NCI-H69 (cell line): ENCODE results near the gene HIVEP3.

Experiments
- DNase-seq: peaks from one replicate; lab custom pipeline; 2025; lab: John Stamatoyannopoulos, UW

HIVEP3 gene

GRCh38 chr1:41731516-41732030 lies 187.1 kb downstream of the HIVEP3 start:
- no peak for DNase-seq

GRCh38 chr1:41730806-41731205 lies 187.9 kb downstream of the HIVEP3 start:
- DNase-seq: no peak

GRCh38 chr1:41728403-41729202 lies 190.1 kb downstream of the HIVEP3 start:
- DNase-seq: peak; percentile 34

- no peak for DNase-seq
Measured at GRCh38 chr1:41727749-41728115, 191.0 kb downstream of the HIVEP3 start.

GRCh38 chr1:41726899-41727748 lies 191.6 kb downstream of the HIVEP3 start:
- peak; percentile 60 for DNase-seq

- no peak for DNase-seq
Measured at GRCh38 chr1:41726292-41726691, 192.4 kb downstream of the HIVEP3 start.

DNA sequence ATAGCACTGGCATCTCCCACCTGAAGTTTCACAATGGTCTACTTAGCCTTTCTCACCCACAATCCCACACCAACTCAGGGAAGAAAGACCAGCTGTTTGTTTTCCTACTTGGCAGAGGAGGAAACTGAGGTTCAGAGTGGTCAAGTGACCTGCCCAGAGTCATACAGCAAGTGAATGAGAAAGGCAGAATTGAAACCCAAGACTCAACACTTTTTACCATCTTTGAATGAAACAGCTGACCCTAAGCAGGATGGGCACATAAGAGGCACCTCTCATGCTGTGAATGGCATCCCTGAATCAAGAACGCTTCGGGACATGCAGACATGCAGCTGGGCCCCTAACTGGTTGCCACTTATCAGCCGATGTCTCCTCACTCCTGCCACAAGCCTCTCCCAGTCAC lies 193.8 kb downstream of the HIVEP3 start:
- no peak for DNase-seq

DNA sequence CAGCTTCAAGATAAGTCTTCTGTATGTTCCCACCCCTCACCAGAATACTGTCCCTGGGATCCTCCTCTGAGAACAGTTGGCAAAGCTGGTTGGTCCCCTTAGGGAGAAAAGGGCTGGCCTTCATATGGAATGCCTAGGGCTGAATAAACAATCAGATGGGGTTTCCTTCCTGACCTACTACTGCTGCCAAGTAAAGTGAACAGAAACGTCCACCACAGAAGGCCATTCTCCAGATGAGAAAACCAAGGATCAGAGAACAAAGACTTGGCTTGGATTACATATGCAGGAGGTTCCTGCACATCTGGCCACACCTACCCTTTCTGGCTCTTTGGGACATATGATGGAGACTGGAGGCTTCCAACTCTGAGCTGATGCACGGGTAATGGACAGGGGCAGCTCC lies 194.5 kb downstream of the HIVEP3 start:
- peak; percentile 37 for DNase-seq

GRCh38 chr1:41723786-41724185 lies 194.9 kb downstream of the HIVEP3 start:
- DNase-seq: no peak

- DNase-seq: no peak
Measured at GRCh38 chr1:41722184-41722583, 196.5 kb downstream of the HIVEP3 start.

GRCh38 chr1:41720861-41721410 lies 197.8 kb downstream of the HIVEP3 start:
- DNase-seq: no peak

DNA sequence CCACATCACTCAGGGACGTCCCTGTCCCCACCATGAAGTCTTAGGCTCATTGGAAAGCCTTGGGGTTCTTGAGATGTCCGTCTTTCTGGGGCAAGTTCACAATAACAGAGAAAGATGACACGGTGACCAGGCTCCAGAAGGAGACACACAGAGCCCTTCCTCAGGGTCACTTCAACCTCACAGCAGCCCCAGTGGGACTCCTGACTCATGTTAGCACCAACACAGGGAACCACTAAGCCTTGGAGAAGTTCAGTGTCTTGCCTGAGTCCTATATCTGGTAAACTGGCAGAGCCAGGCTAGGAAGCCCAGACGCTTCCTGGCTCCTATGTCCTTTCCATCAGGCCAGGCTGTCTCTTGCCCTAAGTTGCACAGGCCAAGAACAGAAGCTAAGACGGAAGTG lies 199.1 kb downstream of the HIVEP3 start:
- no peak for DNase-seq

DNA sequence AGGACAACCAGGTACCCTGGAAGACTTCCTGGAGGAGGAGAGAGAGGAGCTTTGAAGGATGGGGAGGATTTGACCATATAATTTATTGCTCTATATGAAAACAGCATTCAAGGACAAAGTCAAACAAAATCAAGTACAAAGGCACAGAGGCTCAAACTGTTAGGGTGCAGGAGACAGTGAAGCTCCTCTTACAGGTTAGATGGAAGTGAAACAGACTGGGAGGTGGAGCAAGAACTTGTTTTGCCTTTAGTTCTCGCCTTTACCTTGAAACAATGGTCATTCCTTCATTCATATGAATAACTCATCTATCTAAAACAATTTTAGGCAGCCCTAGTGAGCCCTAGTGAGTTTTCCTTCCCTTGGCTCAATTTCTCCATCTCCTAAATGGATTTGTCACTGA lies 199.6 kb downstream of the HIVEP3 start:
- no peak for DNase-seq

DNA sequence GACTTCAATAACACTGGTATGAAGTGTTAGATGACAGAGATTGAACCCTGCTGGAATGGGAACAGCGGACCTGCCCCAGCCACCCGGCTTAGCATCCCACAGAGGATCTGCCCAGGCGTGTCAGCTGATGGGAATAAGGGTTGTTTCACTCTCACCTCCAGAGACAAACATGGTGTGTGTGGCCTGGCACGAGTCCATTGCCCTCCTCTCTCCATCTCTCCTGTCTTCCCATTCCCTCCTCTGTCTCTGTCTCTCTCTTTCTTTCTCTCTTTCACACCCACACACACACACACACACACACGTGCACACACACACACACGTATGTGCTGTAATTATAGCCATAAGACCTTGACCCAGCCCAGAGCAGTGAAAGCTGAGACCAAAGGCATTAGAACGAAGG lies 200.2 kb downstream of the HIVEP3 start:
- peak; percentile 20 for DNase-seq

- DNase-seq: peak; percentile 13
Measured at GRCh38 chr1:41716188-41717130, 202.3 kb downstream of the HIVEP3 start.

DNA sequence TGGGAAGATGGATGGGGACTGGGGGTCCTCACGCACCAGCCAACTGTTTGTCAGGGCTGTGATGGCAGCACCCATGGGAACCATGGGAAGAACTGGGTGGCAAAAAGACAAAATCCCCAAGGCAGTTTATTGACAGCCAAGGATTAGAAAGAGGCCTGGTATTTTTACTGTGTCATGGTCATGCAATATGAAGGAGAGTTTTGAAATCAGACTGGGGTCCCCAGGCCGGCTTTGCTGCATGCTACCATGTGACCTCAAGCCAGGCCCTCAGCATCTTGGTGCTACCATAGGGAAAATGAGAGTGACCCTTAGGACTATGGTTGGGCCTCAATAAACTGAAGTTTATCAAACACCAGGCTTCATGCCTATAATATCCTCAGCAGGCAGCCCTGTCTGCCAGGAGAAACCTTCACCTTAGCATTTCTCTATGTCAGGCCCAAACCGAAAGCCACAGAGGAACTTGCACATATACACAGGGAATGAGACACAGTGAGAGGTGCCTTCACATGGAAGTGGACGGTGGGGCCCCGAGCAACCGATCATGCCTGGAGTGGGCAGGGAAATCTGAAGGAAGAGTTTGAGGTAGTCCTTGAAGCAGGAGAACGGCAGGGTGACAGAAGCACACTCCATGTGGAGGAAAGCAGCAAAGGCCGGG lies 203.2 kb downstream of the HIVEP3 start:
- no peak for DNase-seq

GRCh38 chr1:41714638-41715389 lies 203.9 kb downstream of the HIVEP3 start:
- DNase-seq: peak; percentile 83

GRCh38 chr1:41713557-41714327 lies 205.0 kb downstream of the HIVEP3 start:
- DNase-seq: peak; percentile 85

DNA sequence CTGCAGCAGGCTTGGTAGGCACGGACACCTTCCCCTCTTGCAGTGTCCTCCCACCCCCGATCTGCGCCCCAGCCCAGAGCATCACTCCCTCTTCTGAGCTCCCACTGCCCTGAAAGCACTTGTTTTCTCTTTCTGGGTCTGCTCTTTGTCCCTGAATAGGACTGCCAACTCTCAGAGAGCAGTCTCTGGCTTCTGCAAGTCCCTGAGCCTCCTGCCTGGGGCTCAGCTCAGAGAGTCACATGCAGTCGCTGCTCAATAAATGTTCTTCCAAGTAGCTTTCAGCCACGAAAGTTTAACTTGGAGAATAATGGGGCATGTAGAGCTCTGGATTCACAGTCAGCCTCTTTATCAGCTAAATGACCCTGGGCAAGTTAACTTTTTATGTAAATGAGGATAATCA lies 205.6 kb downstream of the HIVEP3 start:
- peak; percentile 15 for DNase-seq
